ENCODE results near the gene THEMIS2.

Gene THEMIS2

DNA sequence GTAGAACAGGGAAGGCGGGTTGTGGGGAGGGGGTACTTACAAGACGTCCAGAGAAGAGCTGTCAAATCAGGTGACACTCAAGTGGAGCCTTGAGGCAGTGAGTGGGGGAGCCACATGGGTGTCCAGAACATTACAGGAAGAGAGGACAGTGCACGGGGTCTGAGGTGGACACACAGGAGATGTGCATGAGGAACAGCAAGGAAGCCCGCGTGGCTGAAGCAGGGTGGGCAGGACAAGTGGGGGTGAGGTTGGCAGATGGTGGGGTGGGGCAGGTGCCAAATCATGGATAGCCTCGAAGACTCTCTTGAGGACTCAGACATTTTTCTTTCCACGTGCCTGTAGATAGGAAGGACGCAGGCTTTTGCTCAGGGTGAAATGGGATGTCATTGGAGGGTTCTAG lies 63.4 kb downstream of the THEMIS2 start:
- Histone ChIP-seq H3K4me3 (replicated peaks; ENCODE audit: low read depth, low read length) (no peak overlapping the region), H3K36me3 (ENCODE audit: control insufficient read depth, insufficient read depth, low read length) (no peaks in the 10 kb centered on the region), H3K27me3 (replicated peaks; ENCODE audit: control insufficient read depth, insufficient read depth, low read length) (no peaks in the 10 kb centered on the region)
- TF ChIP-seq CTCF (IDR thresholded peaks at IDR 0.05; ENCODE audit: insufficient read depth, low read length, poor library complexity, severe bottlenecking): no peak
- DNase-seq (ENCODE audit: extremely low read depth, insufficient read length): no peak

All from GM06990 (cell line).